Hepatocyte (in vitro differentiated cells): ENCODE data around the gene ARSG.

ENCODE experiments used
- CTCF ChIP-seq: fragments of 200-600 bp; sonication (generic); IDR thresholded peaks from 2 replicates; pipeline ENCODE4 v1.5.1; 2016; ENCODE audit warnings: antibody characterized with exemption, mild to moderate bottlenecking; ENCODE audit not compliant: poor library complexity
- EZH2 ChIP-seq: fragments of 200-600 bp; sonication (generic); IDR thresholded peaks from 2 replicates; pipeline ENCODE4 v1.6.1; 2016; ENCODE audit warnings: antibody characterized with exemption, mild to moderate bottlenecking, borderline replicate concordance
- EZH2phosphoT487 ChIP-seq: fragments of 200-600 bp; sonication (generic); IDR thresholded peaks from one replicate; pipeline ENCODE4 v1.6.1; 2018; ENCODE audit warnings: antibody characterized with exemption, mild to moderate bottlenecking, low read depth, moderate library complexity; ENCODE audit not compliant: unreplicated experiment, severe bottlenecking

GRCh38 chr17:68289936-68290267, 1.4 kb upstream of the ARSG start:
- TF ChIP-seq CTCF (no peak), EZH2phosphoT487 (no peak), EZH2 (no peak)
